H1 (cell line): ENCODE results near the gene HORMAD2. TPM values are rescaled to one million over a fixed set of nuclear protein-coding genes. Genes with fewer than 3 reads are reported as not detected.

Experiments
- PHF8 ChIP-seq: fragments of 200-600 bp; sonication (generic); conservative IDR thresholded peaks from 2 replicates; pipeline ENCODE4 v1.7.1; 2012; ENCODE audit warnings: low read depth, mild to moderate bottlenecking, inconsistent platforms, low read length, moderate library complexity
- POU5F1 ChIP-seq: IDR thresholded peaks from 2 replicates; pipeline ENCODE4 v1.6.1; 2011; ENCODE audit warnings: low read depth, mild to moderate bottlenecking, low read length, moderate library complexity
- RNF2 ChIP-seq: fragments of 200-900, 300-1000 bp; sonication (generic); IDR thresholded peaks from 2 replicates; pipeline ENCODE4 v1.7.1; 2016; ENCODE audit warnings: borderline replicate concordance, low read depth, mild to moderate bottlenecking, antibody characterized with exemption, low read length; ENCODE audit not compliant: poor library complexity, severe bottlenecking; ENCODE audit errors: missing control alignments
- SIN3A ChIP-seq, 2 experiments: IDR thresholded peaks in 1 of 2; conservative IDR thresholded peaks in 1 of 2; 2 replicates each; pipeline ENCODE4 v1.6.1; 2011 to 2012; ENCODE audit warnings: low read length in 2 of 2, improper control_type of control experiment in 1 of 2, low read depth in 1 of 2, mild to moderate bottlenecking in 1 of 2
- TCF12 ChIP-seq: IDR thresholded peaks from 2 replicates; pipeline ENCODE4 v1.6.1; 2011; ENCODE audit warnings: low read depth, mild to moderate bottlenecking, low read length
- TEAD4 ChIP-seq: IDR thresholded peaks from 2 replicates; pipeline ENCODE4 v1.6.1; 2012; ENCODE audit warnings: low read depth, low read length, inconsistent platforms, mixed read lengths
- polyA plus RNA-seq, 7 experiments: library from polyadenylated mRNA; depleted of rRNA in 3 of 7; stranded (reverse) in 5 of 7; unstranded in 2 of 7; fragments of >200 nt in 5 of 7; fragments of 200-250 nt in 2 of 7; gene quantifications; 1 replicate in 5 of 7; 2 replicates in 1 of 7; 4 replicates in 1 of 7; pipeline versions ENCODE4 v1.2.1 to v1.2.3, GENCODE V29; 2011 to 2013; ENCODE audit warnings: missing spikeins in 2 of 7, mixed read lengths in 2 of 7
- total RNA-seq: library from RNA; stranded (reverse); fragmentation: NEBNext Ultra II Directional; extraction: Animal tissue kit (Norgen Biotek cat#: 25700); gene quantifications from 2 replicates; pipeline ENCODE4 v1.2.1, GENCODE V29; 2021
- TF ChIP-seq, protein P1 (sequence below): fragments of 300-600 bp; sonication (generic); IDR thresholded peaks from 2 replicates; pipeline ENCODE4 v1.7.1; 2012; ENCODE audit warnings: low read length, moderate library complexity, mild to moderate bottlenecking, inconsistent platforms; ENCODE audit not compliant: insufficient replicate concordance
- TF ChIP-seq, protein P2 (sequence below): IDR thresholded peaks from 2 replicates; pipeline ENCODE4 v1.6.1; 2011; ENCODE audit warnings: low read depth, mild to moderate bottlenecking, low read length; ENCODE audit not compliant: insufficient read depth

The HORMAD2 gene
- total and polyA plus RNA-seq, 2 of the 8 experiments (the other 6 are each of a cell fraction or from before 2014, with no cell fraction given), result 0.03 TPM; not detected in 1

DNA sequence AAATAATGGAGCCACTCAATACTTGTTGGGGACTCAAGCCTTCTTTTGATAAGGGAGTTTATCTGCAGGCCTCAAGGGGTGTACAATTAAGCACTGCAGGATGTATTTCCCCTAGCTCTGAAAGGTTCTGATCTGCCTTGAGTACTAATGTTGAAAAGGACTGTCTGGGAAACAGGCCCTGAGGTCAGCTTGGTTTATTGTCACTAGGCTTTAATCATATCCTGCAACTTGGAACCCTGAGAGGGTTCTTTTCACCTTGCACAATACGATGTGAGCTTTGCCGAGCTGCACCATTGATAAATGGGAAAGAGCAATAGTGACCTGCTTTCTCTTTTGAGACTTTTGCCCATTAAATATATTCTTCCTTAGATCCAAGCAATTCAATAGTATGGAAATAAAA is 31.6 kb upstream of the HORMAD2 start (continued):
- TF ChIP-seq, protein P1, sequence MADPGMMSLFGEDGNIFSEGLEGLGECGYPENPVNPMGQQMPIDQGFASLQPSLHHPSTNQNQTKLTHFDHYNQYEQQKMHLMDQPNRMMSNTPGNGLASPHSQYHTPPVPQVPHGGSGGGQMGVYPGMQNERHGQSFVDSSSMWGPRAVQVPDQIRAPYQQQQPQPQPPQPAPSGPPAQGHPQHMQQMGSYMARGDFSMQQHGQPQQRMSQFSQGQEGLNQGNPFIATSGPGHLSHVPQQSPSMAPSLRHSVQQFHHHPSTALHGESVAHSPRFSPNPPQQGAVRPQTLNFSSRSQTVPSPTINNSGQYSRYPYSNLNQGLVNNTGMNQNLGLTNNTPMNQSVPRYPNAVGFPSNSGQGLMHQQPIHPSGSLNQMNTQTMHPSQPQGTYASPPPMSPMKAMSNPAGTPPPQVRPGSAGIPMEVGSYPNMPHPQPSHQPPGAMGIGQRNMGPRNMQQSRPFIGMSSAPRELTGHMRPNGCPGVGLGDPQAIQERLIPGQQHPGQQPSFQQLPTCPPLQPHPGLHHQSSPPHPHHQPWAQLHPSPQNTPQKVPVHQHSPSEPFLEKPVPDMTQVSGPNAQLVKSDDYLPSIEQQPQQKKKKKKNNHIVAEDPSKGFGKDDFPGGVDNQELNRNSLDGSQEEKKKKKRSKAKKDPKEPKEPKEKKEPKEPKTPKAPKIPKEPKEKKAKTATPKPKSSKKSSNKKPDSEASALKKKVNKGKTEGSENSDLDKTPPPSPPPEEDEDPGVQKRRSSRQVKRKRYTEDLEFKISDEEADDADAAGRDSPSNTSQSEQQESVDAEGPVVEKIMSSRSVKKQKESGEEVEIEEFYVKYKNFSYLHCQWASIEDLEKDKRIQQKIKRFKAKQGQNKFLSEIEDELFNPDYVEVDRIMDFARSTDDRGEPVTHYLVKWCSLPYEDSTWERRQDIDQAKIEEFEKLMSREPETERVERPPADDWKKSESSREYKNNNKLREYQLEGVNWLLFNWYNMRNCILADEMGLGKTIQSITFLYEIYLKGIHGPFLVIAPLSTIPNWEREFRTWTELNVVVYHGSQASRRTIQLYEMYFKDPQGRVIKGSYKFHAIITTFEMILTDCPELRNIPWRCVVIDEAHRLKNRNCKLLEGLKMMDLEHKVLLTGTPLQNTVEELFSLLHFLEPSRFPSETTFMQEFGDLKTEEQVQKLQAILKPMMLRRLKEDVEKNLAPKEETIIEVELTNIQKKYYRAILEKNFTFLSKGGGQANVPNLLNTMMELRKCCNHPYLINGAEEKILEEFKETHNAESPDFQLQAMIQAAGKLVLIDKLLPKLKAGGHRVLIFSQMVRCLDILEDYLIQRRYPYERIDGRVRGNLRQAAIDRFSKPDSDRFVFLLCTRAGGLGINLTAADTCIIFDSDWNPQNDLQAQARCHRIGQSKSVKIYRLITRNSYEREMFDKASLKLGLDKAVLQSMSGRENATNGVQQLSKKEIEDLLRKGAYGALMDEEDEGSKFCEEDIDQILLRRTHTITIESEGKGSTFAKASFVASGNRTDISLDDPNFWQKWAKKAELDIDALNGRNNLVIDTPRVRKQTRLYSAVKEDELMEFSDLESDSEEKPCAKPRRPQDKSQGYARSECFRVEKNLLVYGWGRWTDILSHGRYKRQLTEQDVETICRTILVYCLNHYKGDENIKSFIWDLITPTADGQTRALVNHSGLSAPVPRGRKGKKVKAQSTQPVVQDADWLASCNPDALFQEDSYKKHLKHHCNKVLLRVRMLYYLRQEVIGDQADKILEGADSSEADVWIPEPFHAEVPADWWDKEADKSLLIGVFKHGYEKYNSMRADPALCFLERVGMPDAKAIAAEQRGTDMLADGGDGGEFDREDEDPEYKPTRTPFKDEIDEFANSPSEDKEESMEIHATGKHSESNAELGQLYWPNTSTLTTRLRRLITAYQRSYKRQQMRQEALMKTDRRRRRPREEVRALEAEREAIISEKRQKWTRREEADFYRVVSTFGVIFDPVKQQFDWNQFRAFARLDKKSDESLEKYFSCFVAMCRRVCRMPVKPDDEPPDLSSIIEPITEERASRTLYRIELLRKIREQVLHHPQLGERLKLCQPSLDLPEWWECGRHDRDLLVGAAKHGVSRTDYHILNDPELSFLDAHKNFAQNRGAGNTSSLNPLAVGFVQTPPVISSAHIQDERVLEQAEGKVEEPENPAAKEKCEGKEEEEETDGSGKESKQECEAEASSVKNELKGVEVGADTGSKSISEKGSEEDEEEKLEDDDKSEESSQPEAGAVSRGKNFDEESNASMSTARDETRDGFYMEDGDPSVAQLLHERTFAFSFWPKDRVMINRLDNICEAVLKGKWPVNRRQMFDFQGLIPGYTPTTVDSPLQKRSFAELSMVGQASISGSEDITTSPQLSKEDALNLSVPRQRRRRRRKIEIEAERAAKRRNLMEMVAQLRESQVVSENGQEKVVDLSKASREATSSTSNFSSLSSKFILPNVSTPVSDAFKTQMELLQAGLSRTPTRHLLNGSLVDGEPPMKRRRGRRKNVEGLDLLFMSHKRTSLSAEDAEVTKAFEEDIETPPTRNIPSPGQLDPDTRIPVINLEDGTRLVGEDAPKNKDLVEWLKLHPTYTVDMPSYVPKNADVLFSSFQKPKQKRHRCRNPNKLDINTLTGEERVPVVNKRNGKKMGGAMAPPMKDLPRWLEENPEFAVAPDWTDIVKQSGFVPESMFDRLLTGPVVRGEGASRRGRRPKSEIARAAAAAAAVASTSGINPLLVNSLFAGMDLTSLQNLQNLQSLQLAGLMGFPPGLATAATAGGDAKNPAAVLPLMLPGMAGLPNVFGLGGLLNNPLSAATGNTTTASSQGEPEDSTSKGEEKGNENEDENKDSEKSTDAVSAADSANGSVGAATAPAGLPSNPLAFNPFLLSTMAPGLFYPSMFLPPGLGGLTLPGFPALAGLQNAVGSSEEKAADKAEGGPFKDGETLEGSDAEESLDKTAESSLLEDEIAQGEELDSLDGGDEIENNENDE, result no peak
- TF ChIP-seq POU5F1 (no peak), TEAD4 (no peak), RNF2 (no peak), PHF8 (no peak), SIN3A (conservative IDR thresholded peaks at IDR 0.05 in 1 of 2, IDR thresholded peaks at IDR 0.05 in 1 of 2; ENCODE audit: low read depth in 1 of 2, low read length in 2 of 2) (no peak), TCF12 (no peak)
- TF ChIP-seq, protein P2, sequence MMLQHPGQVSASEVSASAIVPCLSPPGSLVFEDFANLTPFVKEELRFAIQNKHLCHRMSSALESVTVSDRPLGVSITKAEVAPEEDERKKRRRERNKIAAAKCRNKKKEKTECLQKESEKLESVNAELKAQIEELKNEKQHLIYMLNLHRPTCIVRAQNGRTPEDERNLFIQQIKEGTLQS, result no peak
